GM12878 (cell line): ENCODE data around the gene ASS1. TPM values are rescaled to one million over a fixed set of nuclear protein-coding genes. Genes with fewer than 3 reads are reported as not detected.

Experiments
- CEBPB ChIP-seq, 2 experiments: fragments of 150-350 bp in 1 of 2; IDR thresholded peaks; 2 replicates each; pipeline ENCODE4 v1.6.1; 2012 to 2014; ENCODE audit warnings: low read depth in 2 of 2, low read length in 2 of 2, borderline replicate concordance in 1 of 2, inconsistent platforms in 1 of 2
- GATAD2B ChIP-seq: fragments of 450-650 bp; conservative IDR thresholded peaks from 2 replicates; pipeline ENCODE4 v1.6.1; 2017; ENCODE audit warnings: low read depth, mild to moderate bottlenecking, moderate library complexity
- LARP7 ChIP-seq: fragments of 450-650 bp; IDR thresholded peaks from 2 replicates; pipeline ENCODE4 v1.6.1; 2017; ENCODE audit warnings: mild to moderate bottlenecking
- NFYA ChIP-seq: IDR thresholded peaks from 2 replicates; pipeline ENCODE4 v1.6.1; 2011; ENCODE audit warnings: low read depth, mild to moderate bottlenecking, low read length, improper control_type of control experiment, borderline replicate concordance
- NRF1 ChIP-seq: conservative IDR thresholded peaks from 2 replicates; pipeline ENCODE4 v1.6.1; 2011; ENCODE audit warnings: mild to moderate bottlenecking, low read depth, low read length, improper control_type of control experiment
- PAX5 ChIP-seq: IDR thresholded peaks from 2 replicates; pipeline ENCODE4 v1.6.1; 2011; ENCODE audit warnings: low read depth, low read length, borderline replicate concordance
- POLR2A ChIP-seq: IDR thresholded peaks from 2 replicates; pipeline ENCODE4 v1.6.1; 2011; ENCODE audit warnings: low read depth, mild to moderate bottlenecking, low read length
- RFX5 ChIP-seq: IDR thresholded peaks from 2 replicates; pipeline ENCODE4 v1.6.1; 2011; ENCODE audit warnings: low read depth, low read length, improper control_type of control experiment
- SMC3 ChIP-seq: IDR thresholded peaks from 2 replicates; pipeline ENCODE4 v1.6.1; 2011; ENCODE audit warnings: low read length, improper control_type of control experiment, borderline replicate concordance
- TCF12 ChIP-seq: IDR thresholded peaks from 2 replicates; pipeline ENCODE4 v1.6.1; 2011; ENCODE audit warnings: low read depth, mild to moderate bottlenecking, low read length
- YY1 ChIP-seq: IDR thresholded peaks from 2 replicates; pipeline ENCODE4 v1.6.1; 2011; ENCODE audit warnings: low read depth, mild to moderate bottlenecking, low read length
- polyA plus RNA-seq, 11 experiments: library from polyadenylated mRNA; depleted of rRNA in 4 of 11; unstranded in 6 of 11; stranded (reverse) in 5 of 11; fragments of >200 nt; fragmentation: Nextera tagmentation in 4 of 11; fragmentation: Illumina TruSeq in 1 of 11; extraction: Ambion mirVana in 4 of 11; extraction: Trizol in 1 of 11; gene quantifications; 1 replicate in 1 of 11; 2 replicates in 10 of 11; pipeline versions ENCODE4 v1.2.1 to v1.2.3, GENCODE V29; 2011 to 2016; ENCODE audit warnings: inconsistent platforms in 2 of 11, missing spikeins in 2 of 11, low read depth in 1 of 11
- total RNA-seq, 4 experiments: library from RNA; depleted of rRNA in 3 of 4; stranded (reverse); fragments of >200 nt in 3 of 4; fragmentation: Illumina TruSeq in 1 of 4; extraction: Trizol in 1 of 4; gene quantifications; 2 replicates each; pipeline versions ENCODE4 v1.2.1 to v1.2.3, GENCODE V29; 2013 to 2021
- TF ChIP-seq, protein P1 (sequence below): IDR thresholded peaks from 2 replicates; pipeline ENCODE4 v1.6.1; 2011; ENCODE audit warnings: borderline replicate concordance, low read depth, mild to moderate bottlenecking, moderate library complexity, mixed read lengths, low read length; ENCODE audit not compliant: insufficient read depth; ENCODE audit errors: extremely low read length
- TF ChIP-seq, protein P2 (sequence below): fragments of 450-650 bp; IDR thresholded peaks from 2 replicates; pipeline ENCODE4 v1.6.1; 2017; ENCODE audit warnings: mild to moderate bottlenecking, moderate library complexity
- TF ChIP-seq, protein P3 (sequence below): IDR thresholded peaks from 2 replicates; pipeline ENCODE4 v1.6.1; 2011; ENCODE audit warnings: low read depth, low read length, improper control_type of control experiment, borderline replicate concordance

Gene ASS1
- total and polyA plus RNA-seq, 10 of the 15 experiments (the other 5 are each of a cell fraction or from before 2014, with no cell fraction given) = 0.10 to 6.1 (median 0.28) TPM; not detected in 3

DNA sequence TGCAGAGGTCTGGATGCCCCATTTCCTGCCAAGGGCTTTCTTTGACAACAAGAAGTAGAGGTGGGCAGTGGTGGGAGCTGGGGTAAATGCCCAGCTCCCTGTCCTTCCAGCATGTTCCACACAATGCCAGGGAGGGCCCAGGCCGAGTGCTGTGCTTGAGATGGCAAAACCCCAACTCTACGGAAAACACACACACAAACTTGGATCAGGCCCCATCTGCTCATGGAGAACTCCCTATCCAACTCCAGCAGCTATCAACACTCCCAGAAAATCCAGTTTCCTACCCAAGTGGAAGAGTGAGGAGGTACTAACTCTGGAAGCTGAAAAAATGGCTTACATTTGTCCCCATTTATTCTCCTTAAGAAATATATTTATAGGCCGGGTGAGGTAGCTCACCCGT, 73.5 kb downstream of the ASS1 start (continued):
- TF ChIP-seq, protein P1, sequence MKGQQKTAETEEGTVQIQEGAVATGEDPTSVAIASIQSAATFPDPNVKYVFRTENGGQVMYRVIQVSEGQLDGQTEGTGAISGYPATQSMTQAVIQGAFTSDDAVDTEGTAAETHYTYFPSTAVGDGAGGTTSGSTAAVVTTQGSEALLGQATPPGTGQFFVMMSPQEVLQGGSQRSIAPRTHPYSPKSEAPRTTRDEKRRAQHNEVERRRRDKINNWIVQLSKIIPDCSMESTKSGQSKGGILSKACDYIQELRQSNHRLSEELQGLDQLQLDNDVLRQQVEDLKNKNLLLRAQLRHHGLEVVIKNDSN = no peak
- no peak for TF ChIP-seq PAX5
- TF ChIP-seq GATAD2B = no peak
- TF ChIP-seq, protein P2, sequence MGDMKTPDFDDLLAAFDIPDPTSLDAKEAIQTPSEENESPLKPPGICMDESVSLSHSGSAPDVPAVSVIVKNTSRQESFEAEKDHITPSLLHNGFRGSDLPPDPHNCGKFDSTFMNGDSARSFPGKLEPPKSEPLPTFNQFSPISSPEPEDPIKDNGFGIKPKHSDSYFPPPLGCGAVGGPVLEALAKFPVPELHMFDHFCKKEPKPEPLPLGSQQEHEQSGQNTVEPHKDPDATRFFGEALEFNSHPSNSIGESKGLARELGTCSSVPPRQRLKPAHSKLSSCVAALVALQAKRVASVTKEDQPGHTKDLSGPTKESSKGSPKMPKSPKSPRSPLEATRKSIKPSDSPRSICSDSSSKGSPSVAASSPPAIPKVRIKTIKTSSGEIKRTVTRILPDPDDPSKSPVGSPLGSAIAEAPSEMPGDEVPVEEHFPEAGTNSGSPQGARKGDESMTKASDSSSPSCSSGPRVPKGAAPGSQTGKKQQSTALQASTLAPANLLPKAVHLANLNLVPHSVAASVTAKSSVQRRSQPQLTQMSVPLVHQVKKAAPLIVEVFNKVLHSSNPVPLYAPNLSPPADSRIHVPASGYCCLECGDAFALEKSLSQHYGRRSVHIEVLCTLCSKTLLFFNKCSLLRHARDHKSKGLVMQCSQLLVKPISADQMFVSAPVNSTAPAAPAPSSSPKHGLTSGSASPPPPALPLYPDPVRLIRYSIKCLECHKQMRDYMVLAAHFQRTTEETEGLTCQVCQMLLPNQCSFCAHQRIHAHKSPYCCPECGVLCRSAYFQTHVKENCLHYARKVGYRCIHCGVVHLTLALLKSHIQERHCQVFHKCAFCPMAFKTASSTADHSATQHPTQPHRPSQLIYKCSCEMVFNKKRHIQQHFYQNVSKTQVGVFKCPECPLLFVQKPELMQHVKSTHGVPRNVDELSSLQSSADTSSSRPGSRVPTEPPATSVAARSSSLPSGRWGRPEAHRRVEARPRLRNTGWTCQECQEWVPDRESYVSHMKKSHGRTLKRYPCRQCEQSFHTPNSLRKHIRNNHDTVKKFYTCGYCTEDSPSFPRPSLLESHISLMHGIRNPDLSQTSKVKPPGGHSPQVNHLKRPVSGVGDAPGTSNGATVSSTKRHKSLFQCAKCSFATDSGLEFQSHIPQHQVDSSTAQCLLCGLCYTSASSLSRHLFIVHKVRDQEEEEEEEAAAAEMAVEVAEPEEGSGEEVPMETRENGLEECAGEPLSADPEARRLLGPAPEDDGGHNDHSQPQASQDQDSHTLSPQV = no peak
- TF ChIP-seq LARP7 = no peak
- TF ChIP-seq, protein P3, sequence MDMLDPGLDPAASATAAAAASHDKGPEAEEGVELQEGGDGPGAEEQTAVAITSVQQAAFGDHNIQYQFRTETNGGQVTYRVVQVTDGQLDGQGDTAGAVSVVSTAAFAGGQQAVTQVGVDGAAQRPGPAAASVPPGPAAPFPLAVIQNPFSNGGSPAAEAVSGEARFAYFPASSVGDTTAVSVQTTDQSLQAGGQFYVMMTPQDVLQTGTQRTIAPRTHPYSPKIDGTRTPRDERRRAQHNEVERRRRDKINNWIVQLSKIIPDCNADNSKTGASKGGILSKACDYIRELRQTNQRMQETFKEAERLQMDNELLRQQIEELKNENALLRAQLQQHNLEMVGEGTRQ = no peak
- no peak for TF ChIP-seq POLR2A
- no peak for TF ChIP-seq SMC3
- TF ChIP-seq TCF12 = no peak
- no peak for TF ChIP-seq YY1
- no peak for TF ChIP-seq RFX5
- TF ChIP-seq NRF1 = no peak
- no peak for TF ChIP-seq NFYA
- TF ChIP-seq CEBPB (IDR thresholded peaks at IDR 0.05; ENCODE audit: borderline replicate concordance in 1 of 2, low read depth in 2 of 2, low read length in 2 of 2) = no peak
